ENCODE data around the gene ABCB6.

DNA sequence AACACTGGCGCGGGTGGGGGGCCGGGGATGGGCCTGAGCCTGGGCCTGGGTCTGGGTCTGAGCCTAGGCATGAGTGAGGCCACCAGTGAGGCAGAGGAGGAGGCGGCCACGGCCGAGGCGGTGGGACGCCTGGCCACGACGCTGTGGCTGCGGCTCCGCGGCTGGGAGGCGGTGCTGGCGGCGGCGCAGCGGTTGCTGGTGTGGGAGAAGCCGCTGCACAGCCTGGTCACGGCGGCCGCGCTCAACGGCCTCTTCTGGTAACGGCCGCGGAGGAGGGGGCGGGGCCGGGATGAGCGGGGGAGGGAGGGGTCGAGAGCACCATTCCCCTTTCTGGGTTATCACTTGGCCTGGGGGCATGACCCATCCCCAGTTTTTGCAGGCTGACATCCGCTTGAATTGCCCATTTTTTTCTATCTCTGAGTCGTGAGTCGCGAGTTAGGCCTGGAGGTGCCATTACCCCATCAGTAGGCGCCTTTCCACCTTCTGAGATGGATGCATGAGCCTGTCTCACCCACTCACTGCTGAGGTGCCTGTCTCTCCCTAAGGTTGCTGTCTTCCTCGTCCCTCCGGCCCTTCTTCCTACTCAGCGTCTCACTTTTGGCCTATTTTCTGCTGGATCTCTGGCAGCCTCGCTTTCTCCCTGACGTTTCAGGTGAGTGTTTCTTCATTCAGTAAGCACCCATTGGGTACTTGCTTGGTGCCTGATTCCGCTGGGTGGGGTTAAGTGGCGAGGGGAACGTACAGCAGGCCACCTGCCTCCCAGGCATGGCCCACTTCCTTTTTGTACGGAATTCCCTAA, 40.2 kb downstream of the ABCB6 start:
- TF ChIP-seq, protein P1, sequence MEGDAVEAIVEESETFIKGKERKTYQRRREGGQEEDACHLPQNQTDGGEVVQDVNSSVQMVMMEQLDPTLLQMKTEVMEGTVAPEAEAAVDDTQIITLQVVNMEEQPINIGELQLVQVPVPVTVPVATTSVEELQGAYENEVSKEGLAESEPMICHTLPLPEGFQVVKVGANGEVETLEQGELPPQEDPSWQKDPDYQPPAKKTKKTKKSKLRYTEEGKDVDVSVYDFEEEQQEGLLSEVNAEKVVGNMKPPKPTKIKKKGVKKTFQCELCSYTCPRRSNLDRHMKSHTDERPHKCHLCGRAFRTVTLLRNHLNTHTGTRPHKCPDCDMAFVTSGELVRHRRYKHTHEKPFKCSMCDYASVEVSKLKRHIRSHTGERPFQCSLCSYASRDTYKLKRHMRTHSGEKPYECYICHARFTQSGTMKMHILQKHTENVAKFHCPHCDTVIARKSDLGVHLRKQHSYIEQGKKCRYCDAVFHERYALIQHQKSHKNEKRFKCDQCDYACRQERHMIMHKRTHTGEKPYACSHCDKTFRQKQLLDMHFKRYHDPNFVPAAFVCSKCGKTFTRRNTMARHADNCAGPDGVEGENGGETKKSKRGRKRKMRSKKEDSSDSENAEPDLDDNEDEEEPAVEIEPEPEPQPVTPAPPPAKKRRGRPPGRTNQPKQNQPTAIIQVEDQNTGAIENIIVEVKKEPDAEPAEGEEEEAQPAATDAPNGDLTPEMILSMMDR (IDR thresholded peaks at IDR 0.05) = no peak
- no peak for TF ChIP-seq POLR2A (IDR thresholded peaks at IDR 0.05)

All from Peyer's patch (tissue), 4 donors.